Mucosa of descending colon (tissue), 3 donors: ENCODE results near the gene PURB. TPM values are rescaled to one million over a fixed set of nuclear protein-coding genes. Genes with fewer than 3 reads are reported as not detected.
A peak's percentile ranks its signal among the peaks of the same experiment; 100 is the strongest.

Experiments used
- ATAC-seq: fragments of 200-7000 bp; cut with Tn5 transposase; one replicate; pipeline ENCODE4 v1.9.1; 2020; ENCODE audit warnings: mild to moderate bottlenecking, moderate library complexity
- DNase-seq, 3 donors: peaks; one replicate each; pipeline ENCODE4 v3.0.0-alpha.2; 2020
- H3K36me3 ChIP-seq: fragments of 200-600 bp; one replicate; pipeline ENCODE4 v1.8.0; 2021; ENCODE audit warnings: low read depth, mild to moderate bottlenecking
- H3K4me1 ChIP-seq: fragments of 200-600 bp; one replicate; pipeline ENCODE4 v1.8.0; 2021; ENCODE audit warnings: low read depth, mild to moderate bottlenecking
- H3K4me3 ChIP-seq: fragments of 200-600 bp; one replicate; pipeline ENCODE4 v1.8.0; 2021; ENCODE audit warnings: mild to moderate bottlenecking
- H3K9me3 ChIP-seq: fragments of 200-600 bp; one replicate; pipeline ENCODE4 v1.8.0; 2021; ENCODE audit warnings: mild to moderate bottlenecking
- intact Hi-C, 2 donors: fragments of 100-400 bp; cut with DNase I in 1 of 2; cut with micrococcal nuclease in 1 of 2; formaldehyde crosslinking; loops; one replicate each; pipeline versions ENCODE4 v1.11.0 to v1.11.1; 2022; cut with DNase I, micrococcal nuclease
- total RNA-seq, 3 donors: library from RNA; stranded (reverse); fragmentation: NEBNext Ultra II Directional in 2 of 3; extraction: Animal tissue kit (Norgen Biotek cat#: 25700) in 2 of 3; gene quantifications; one replicate each; pipeline versions ENCODE4 v1.2.1 to v1.2.4, GENCODE V29; 2021 to 2023
- TF ChIP-seq, protein P1 (sequence below): fragments of 200-600 bp; IDR thresholded peaks from one replicate; pipeline ENCODE4 v1.8.0; 2022; ENCODE audit warnings: antibody characterized with exemption, mild to moderate bottlenecking
- donor health status: DM: no; HTN: no; CAD: no; lungs with moderate emphysema.
- donor health status: DM: no; HTN: no; CAD: no.
- donor health status: DM: no; HTN: yes; CAD: no.

PURB gene
- total RNA-seq, 3 donors from 2014 or later: 18.5 to 47.1 (median 20.1) TPM

DNA sequence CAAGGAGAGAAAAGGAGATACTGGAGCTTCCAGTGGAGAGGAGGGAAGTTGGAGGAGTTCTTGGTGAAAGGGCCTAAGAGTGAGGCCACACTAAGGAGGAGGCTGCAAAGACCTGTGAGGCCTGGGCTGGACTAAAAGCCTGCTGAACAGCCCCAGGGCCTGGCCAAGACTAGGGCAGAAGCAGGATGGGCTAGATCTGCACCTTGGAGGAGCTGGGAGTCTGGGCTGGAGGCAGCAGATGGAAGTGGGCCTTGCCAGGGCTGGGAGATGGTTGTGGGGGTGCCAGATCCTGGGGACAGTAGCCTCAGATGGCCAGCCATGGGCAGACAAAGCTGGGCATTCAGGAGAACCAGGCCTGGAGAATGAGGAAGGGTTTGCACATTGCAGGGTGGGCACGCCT is 6.5 kb upstream of the PURB start:
- no peaks in the 10 kb centered on the region for H3K9me3 ChIP-seq
- intact Hi-C loops: no loop called here

DNA sequence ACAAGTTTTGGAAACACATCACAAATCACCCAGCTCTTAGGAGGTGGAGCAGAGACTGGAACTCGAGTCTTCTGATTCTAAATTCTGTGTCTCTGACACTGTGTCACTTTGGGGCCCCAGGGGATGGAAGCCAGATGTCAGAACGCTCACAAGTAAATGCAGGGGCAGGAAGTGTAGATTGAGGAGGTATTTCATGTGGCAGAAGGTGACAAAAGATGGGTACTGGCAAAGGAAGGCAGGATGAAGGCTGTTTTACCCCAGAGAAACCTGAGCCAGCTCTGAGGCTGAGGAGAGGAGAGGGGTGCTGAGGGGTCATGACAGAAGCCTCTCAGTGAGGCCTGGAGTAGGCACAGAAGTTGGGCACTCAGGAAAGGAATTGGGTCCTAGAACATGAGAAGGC is 6.0 kb upstream of the PURB start:
- ATAC-seq (peak; percentile 48), DNase-seq (no peak)
- H3K9me3 ChIP-seq: no peaks in the 10 kb centered on the region
- H3K4me3 ChIP-seq: no peak overlapping the region
- TF ChIP-seq, protein P1, sequence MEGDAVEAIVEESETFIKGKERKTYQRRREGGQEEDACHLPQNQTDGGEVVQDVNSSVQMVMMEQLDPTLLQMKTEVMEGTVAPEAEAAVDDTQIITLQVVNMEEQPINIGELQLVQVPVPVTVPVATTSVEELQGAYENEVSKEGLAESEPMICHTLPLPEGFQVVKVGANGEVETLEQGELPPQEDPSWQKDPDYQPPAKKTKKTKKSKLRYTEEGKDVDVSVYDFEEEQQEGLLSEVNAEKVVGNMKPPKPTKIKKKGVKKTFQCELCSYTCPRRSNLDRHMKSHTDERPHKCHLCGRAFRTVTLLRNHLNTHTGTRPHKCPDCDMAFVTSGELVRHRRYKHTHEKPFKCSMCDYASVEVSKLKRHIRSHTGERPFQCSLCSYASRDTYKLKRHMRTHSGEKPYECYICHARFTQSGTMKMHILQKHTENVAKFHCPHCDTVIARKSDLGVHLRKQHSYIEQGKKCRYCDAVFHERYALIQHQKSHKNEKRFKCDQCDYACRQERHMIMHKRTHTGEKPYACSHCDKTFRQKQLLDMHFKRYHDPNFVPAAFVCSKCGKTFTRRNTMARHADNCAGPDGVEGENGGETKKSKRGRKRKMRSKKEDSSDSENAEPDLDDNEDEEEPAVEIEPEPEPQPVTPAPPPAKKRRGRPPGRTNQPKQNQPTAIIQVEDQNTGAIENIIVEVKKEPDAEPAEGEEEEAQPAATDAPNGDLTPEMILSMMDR: no peak
- H3K36me3 ChIP-seq: no peaks in the 10 kb centered on the region
- intact Hi-C loops: no loop called here
- no peaks in the 10 kb centered on the region for H3K4me1 ChIP-seq

More for the DNA sequence above, 6.5 kb upstream of the PURB start:
- no peak for DNase-seq
- TF ChIP-seq, protein P1: no peak
- no peaks in the 10 kb centered on the region for H3K36me3 ChIP-seq
- no peak overlapping the region for H3K4me3 ChIP-seq
- no peak for ATAC-seq
- no peaks in the 10 kb centered on the region for H3K4me1 ChIP-seq

DNA sequence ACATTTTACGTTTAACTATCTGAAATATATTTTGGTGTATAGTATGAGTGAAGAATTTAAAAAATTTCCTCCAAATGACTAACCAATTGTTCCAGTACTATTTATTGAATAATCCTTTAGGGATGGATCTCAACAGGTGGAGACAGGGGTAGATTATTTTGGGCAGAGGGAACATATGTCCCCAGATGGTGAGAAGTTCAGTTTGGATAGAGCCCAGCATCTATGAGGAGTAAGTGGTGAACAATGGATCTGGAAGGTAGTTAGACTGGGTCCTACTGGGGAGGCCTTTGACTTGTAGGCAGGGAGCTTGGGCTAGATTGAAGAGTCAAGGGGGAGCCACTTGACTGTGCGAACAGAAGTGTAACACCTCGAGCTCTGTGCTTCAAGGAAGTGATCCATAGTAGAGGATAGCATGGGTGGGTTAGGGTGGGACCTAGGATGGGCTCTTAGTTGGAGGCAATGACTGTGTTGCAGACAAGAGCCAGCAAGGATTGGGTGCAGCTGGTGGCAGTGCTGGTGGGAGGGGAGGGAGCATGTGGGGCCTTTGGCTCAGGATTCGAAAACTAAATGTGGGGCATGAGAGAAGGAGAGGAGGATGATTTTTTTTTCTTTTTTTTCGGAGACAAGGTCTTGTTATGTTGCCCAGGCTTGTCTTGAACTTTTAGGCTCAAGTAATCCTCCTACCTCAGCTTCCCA is 3.9 kb upstream of the PURB start:
- Histone ChIP-seq H3K9me3 (no peaks in the 10 kb centered on the region), H3K4me1 (no peaks in the 10 kb centered on the region), H3K4me3 (no peak overlapping the region), H3K36me3 (no peaks in the 10 kb centered on the region)
- ATAC-seq (no peak), DNase-seq (no peak)
- intact Hi-C loops: no loop called here
- TF ChIP-seq, protein P1: no peak

DNA sequence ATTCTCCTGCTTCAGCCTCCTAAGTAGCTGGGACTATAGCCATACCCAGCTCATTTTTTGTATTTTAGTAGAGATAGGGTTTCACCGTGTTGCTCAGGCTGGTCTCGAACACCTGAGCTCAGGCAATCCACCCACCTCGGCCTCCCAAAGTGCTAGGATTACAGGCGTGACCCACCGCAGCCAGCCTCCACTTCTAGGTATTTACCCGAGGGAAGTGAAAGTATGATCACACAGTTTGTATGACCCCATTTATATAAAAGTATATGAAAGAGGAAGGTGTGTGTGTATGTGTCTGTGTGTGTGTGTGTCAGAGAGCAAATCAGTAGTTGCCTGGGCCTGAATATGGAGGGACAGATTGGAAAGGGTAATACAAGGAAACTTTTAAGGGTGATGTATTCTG is 2.0 kb upstream of the PURB start:
- intact Hi-C loops: no loop called here

DNA sequence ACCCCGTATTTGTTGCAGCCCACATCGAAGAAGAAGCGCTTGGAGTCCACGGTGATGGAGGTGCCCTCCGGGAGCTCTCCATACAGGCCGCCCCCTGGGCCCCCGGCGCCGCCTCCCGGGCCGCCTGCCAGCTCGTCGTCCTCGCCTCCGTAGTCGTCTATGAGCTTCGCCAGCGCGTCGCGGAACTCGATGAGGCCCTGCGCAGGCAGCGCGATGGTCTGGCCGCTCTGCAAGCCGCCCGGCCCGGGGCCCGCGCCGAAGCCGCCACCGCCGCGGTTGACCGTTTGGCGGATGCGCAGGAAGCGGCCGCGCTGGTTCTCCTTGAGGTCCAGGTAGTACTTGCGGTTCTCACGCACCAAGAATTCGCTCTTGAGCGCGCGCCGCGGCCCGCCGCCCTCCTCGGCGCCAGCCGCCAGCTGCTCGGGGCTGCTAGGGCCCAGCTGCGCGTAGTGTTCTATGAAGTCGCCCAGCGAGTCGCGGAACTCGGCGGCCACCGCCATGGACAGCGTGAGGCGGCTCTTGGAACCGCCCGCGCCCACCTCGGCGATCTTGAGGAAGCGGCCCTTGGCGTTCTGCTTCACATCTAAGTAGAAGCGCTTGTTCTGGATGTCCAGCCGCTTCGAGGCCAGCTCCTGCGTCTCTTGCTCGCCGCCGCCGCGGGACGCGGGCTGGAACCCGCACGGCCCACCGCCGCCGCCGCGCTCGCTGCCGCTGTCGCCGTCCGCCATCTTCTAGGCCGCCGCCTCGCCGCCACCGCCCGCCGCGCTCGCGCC is 523 bp downstream of the PURB start:
- DNase-seq (peak; percentile 57 to 75 (median 75)), ATAC-seq (peak; percentile 26)
- peaks cover 40% of the 10 kb centered on the region for H3K4me1 ChIP-seq
- H3K36me3 ChIP-seq: no peaks in the 10 kb centered on the region
- H3K4me3 ChIP-seq: peak overlapping the region; percentile 93
- TF ChIP-seq, protein P1: no peak
- intact Hi-C loops: no loop called here
- no peaks in the 10 kb centered on the region for H3K9me3 ChIP-seq

More for the DNA sequence above, 2.0 kb upstream of the PURB start:
- DNase-seq: no peak
- TF ChIP-seq, protein P1: no peak
- peaks cover 18% of the 10 kb centered on the region for H3K4me1 ChIP-seq
- no peak overlapping the region for H3K4me3 ChIP-seq
- no peaks in the 10 kb centered on the region for H3K36me3 ChIP-seq
- H3K9me3 ChIP-seq: no peaks in the 10 kb centered on the region
- ATAC-seq: no peak
